ENCODE data around the gene TAMM41. TPM values are rescaled to one million over a fixed set of nuclear protein-coding genes. Genes with fewer than 3 reads are reported as not detected.
"Not testable (repeated sequence)": the region's sequence is repeated elsewhere in the genome, so short reads cannot be mapped to it uniquely, and the experiment has no call there.

TAMM41 gene, protein sequence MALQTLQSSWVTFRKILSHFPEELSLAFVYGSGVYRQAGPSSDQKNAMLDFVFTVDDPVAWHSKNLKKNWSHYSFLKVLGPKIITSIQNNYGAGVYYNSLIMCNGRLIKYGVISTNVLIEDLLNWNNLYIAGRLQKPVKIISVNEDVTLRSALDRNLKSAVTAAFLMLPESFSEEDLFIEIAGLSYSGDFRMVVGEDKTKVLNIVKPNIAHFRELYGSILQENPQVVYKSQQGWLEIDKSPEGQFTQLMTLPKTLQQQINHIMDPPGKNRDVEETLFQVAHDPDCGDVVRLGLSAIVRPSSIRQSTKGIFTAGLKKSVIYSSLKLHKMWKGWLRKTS
- 10 to 100 TPM; 13.2 to 38.8 (median 14.9) TPM for total RNA-seq

DNA sequence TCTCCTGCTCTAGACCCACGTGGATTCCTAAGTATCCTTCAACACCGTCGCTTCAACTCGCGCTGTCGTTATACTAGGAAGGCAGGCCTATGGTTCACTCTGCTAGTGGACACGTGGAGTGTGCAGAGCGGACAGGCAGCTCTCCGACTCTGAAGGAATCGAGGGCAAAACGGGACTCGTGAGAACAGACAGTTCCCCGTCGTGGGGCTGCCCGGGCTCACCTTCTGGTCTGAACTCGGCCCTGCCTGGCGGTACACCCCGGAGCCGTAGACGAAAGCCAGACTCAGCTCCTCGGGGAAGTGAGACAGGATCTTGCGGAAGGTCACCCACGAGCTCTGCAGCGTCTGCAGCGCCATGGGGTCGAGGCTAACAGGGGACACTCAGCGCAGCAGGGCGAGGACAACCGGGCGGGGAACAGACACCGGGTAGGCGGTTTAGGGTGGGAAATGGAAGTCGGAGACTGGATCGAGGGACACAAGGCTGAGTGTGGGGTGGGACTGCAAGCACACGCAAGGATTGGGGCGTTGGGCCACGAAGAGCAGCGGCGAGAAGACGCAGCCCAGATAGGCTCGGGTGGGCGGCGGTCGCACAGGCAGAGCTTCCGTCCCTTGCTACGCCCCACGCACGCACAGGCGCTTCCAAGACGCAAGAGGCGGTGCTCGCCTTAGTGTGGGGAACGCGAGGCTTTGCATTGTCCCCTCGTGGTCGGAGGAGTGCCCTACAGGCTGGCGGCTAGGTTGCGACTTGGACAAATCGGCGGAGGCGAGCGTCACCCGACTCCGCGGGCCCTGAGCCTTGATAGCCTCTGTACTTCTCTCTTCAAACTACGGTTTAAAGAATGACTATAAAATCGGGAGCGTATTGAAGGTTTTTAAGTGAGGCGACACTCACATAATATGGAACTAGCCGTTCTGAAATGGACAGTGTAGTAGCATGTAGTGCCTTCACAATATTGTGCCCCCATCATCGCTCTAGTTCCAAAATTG, at the start of gene TAMM41:
Gene TAMM41, minus strand, starts transcription at position 605 of the 986 bp plus-strand sequence. Its CDS starts 249 bp downstream, at position 356.
- peak in 1 of 4 donors; percentile 35 for TF ChIP-seq EP300 (IDR thresholded peaks at IDR 0.05)
- TF ChIP-seq, protein P1, sequence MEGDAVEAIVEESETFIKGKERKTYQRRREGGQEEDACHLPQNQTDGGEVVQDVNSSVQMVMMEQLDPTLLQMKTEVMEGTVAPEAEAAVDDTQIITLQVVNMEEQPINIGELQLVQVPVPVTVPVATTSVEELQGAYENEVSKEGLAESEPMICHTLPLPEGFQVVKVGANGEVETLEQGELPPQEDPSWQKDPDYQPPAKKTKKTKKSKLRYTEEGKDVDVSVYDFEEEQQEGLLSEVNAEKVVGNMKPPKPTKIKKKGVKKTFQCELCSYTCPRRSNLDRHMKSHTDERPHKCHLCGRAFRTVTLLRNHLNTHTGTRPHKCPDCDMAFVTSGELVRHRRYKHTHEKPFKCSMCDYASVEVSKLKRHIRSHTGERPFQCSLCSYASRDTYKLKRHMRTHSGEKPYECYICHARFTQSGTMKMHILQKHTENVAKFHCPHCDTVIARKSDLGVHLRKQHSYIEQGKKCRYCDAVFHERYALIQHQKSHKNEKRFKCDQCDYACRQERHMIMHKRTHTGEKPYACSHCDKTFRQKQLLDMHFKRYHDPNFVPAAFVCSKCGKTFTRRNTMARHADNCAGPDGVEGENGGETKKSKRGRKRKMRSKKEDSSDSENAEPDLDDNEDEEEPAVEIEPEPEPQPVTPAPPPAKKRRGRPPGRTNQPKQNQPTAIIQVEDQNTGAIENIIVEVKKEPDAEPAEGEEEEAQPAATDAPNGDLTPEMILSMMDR (IDR thresholded peaks at IDR 0.05), result peak; percentile 77 to 95 (median 91)
- peak in 3 of 4 donors; percentile 38 to 81 (median 78) for TF ChIP-seq POLR2A (IDR thresholded peaks at IDR 0.05)
- TF ChIP-seq POLR2AphosphoS5 (IDR thresholded peaks at IDR 0.05), result peak; percentile 79 to 84
- Histone ChIP-seq H3K4me3 (peak within 1 kb of the TSS; percentile 58 to 95 (median 64)), H3K4me1 (peaks cover 19 to 34% (median 22%) of the 10 kb centered on the region in 4 donors), H3K27ac (peak within 1 kb of the TSS; percentile 79 to 96 (median 85)), H3K27me3 (no peaks in the 10 kb centered on the region), H3K9me3 (no peaks in the 10 kb centered on the region), H3K36me3 (peaks cover 12 to 25% (median 17%) of the 10 kb centered on the region in 4 donors)
- peak; percentile 99 to 100 for ATAC-seq (ENCODE audit: low FRiP score in 2 of 2)
- 3 to 5% methylated on average over 25 to 61 of the region's 71 CpGs for WGBS, 2 donors
- DNase-seq, result peak; percentile 93

DNA sequence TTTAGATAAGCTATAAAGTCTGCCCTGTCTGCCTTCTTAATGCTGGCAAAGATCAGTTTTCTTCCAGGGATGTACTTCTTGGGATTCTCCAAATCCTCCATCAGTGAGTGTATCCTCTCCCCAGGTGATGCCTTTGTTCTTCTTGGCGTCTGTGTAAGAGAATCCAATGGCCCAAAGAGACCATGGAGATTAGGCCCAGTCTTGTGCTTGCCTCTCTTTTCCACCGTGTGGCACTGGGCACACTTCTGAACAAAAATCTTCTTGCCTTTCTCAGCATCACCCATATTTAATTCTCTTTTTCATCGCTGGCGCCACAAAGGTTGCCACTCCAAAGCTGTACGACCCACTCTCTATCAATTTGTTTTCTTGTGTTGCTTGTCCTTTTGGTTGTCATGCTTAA, 32.2 kb upstream of the TAMM41 start:
- TF ChIP-seq, protein P1 (IDR thresholded peaks at IDR 0.05), result no peak
- no peak for TF ChIP-seq POLR2A (IDR thresholded peaks at IDR 0.05)
- no peak for TF ChIP-seq EP300 (IDR thresholded peaks at IDR 0.05)
- no peak for TF ChIP-seq POLR2AphosphoS5 (IDR thresholded peaks at IDR 0.05)
- Histone ChIP-seq H3K9me3 (no peaks in the 10 kb centered on the region), H3K4me1 (no peaks in the 10 kb centered on the region), H3K36me3 (no peaks in the 10 kb centered on the region), H3K4me3 (no peak overlapping the region), H3K27ac (no peak overlapping the region), H3K27me3 (no peaks in the 10 kb centered on the region)
- DNase-seq (no peak), ATAC-seq (ENCODE audit: low FRiP score in 2 of 2) (no peak)
- WGBS, 2 donors, result 71 to 72% methylated on average over 5 of the region's 5 CpGs

DNA sequence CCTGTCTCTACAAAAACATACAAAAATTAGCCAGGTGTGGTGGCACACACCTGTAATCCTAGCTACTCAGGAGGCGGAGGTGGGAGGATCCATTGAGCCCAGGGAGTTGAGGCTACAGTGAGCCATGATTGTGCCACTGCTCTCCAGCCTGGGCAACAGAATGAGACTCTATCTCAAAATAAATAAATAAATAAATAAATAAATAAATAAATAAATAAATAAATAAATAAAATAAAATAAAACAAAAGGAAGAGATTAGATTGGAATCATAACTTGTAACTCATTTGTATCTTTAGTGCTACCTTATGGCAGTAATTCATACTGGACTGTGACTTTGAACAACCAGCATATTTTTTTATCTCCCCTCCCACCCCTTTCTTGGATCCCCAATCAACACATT, 28.0 kb upstream of the TAMM41 start:
- DNase-seq; H3K9me3 ChIP-seq; H3K27me3 ChIP-seq; H3K4me1 ChIP-seq; H3K36me3 ChIP-seq; H3K4me3 ChIP-seq; H3K27ac ChIP-seq; ATAC-seq (ENCODE audit: low FRiP score in 2 of 2): not testable (repeated sequence)
- 100% methylated on average over 1 of the region's 1 CpG for WGBS, 2 donors

DNA sequence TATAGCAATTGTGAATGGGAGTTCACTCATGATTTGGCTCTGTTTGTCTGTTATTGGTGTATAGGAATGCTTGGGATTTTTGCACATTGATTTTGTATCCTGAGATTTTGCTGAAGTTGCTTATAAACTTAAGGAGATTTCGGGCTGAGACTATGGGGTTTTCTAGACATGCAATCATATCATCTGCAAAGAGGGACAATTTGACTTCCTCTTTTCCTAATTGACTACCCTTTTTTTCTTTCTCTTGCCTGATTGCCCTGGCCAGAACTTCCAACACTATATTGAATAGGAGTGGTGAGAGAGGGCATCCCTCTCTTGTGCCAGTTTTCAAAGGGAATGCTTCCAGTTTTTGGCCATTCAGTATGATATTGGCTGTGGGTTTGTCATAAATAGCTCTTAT, 17.1 kb upstream of the TAMM41 start:
- 71 to 74% methylated on average over 1 of the region's 1 CpG for WGBS, 2 donors
- H3K4me3 ChIP-seq; H3K9me3 ChIP-seq; H3K36me3 ChIP-seq; H3K27me3 ChIP-seq; H3K4me1 ChIP-seq; ATAC-seq (ENCODE audit: low FRiP score in 2 of 2); H3K27ac ChIP-seq; DNase-seq: not testable (repeated sequence)

DNA sequence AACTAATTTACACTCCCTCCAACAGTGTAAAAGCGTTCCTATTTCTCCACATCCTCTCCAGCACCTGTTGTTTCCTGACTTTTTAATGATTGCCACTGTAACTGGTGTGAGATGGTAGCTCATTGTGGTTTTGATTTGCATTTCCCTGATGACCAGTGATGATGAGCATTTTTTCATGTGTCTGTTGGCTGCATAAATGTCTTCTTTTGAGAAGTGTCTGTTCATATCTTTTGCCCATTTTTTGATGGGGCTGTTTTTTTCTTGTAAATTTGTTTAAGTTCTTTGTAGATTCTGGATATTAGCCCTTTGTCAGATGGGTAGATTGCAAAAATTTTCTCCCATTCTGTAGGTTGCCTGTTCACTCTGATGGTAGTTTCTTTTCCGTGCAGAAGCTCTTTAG, 15.9 kb upstream of the TAMM41 start:
- 91 to 96% methylated on average over 2 of the region's 2 CpGs for WGBS, 2 donors

DNA sequence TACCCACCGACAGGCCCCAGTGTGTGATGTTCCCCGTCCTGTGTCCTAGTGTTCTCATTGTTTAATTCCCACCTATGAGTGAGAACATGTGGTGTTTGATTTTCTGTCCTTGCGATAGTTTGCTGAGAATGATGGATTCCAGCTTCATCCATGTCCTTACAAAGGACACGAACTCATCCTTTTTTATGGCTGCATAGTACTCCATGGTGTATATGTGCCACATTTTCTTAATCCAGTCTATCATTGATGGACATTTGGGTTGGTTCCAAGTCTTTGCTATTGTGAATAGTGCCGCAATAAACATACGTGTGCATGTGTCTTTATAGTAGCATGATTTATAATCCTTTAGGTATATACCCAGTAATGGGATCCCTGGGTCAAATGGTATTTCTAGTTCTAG, 15.5 kb upstream of the TAMM41 start:
- ATAC-seq (ENCODE audit: low FRiP score in 2 of 2), result not testable (repeated sequence)
- 92 to 97% methylated on average over 6 of the region's 6 CpGs for WGBS, 2 donors

More for the DNA sequence above, 15.9 kb upstream of the TAMM41 start:
- not testable (repeated sequence) for H3K27me3 ChIP-seq; H3K9me3 ChIP-seq; ATAC-seq (ENCODE audit: low FRiP score in 2 of 2); DNase-seq; H3K4me3 ChIP-seq; H3K27ac ChIP-seq; H3K36me3 ChIP-seq; H3K4me1 ChIP-seq

DNA sequence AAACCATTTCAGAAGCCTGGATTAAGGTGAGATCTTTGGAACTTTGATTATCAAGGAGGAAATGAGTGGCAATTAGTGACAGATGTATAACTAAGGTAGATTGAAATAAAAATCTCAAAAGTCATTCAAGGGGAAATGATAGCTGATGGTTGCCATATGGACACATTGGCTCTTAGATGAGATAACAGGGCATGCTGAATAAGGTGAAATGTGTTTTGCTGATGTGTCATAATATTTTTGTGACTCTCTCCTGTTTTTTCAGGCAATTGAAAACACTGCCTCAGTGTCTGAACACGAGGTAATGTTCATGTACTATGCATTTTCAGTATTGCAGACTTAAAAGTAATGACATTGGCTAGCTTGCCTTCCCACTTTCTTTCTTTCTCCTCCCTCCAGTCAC, 13.5 kb upstream of the TAMM41 start:
- H3K36me3 ChIP-seq; ATAC-seq (ENCODE audit: low FRiP score in 2 of 2); H3K27me3 ChIP-seq; DNase-seq; H3K27ac ChIP-seq; H3K9me3 ChIP-seq; H3K4me3 ChIP-seq; H3K4me1 ChIP-seq: not testable (repeated sequence)
- WGBS, 2 donors, result 18 to 36% methylated on average over 1 of the region's 1 CpG

More for the DNA sequence above, 15.5 kb upstream of the TAMM41 start:
- not testable (repeated sequence) for H3K27ac ChIP-seq, H3K4me1 ChIP-seq, H3K36me3 ChIP-seq, H3K9me3 ChIP-seq, H3K27me3 ChIP-seq, H3K4me3 ChIP-seq, DNase-seq
